Measurements from ENCODE around the gene LSM14A.
"Not testable (repeated sequence)": the region's sequence is repeated elsewhere in the genome, so short reads cannot be mapped to it uniquely, and the experiment has no call there.

GRCh38 chr19:34161902-34162301 lies 10.4 kb upstream of the LSM14A start:
- TF ChIP-seq GLI4 (tag by site-specific recombination; IDR thresholded peaks at IDR 0.05); CTCF (tag by site-specific recombination; IDR thresholded peaks at IDR 0.05); PRDM10 (tag by site-specific recombination; IDR thresholded peaks at IDR 0.05); AEBP2 (tag by site-specific recombination; IDR thresholded peaks at IDR 0.05; ENCODE audit: borderline replicate concordance): not testable (repeated sequence)
